Chondrocyte (in vitro differentiated cells): Measurements from ENCODE around the gene HCFC1. TPM values are rescaled to one million over a fixed set of nuclear protein-coding genes. Genes with fewer than 3 reads are reported as not detected.

ENCODE experiments used
- DNase-seq: peaks from one replicate; pipeline ENCODE4 v3.0.0; 2021; ENCODE audit warnings: mixed read lengths, low spot score
- H3K27ac Mint-ChIP-seq: one replicate; pipeline ENCODE4 v1.8.0; 2021; ENCODE audit warnings: mild to moderate bottlenecking, moderate library complexity, mixed read lengths; ENCODE audit not compliant: unreplicated experiment
- H3K27me3 Mint-ChIP-seq: 2 replicates; pipeline ENCODE4 v1.8.0; 2021; ENCODE audit warnings: low read depth, mixed read lengths
- H3K36me3 Mint-ChIP-seq: 2 replicates; pipeline ENCODE4 v1.8.0; 2021; ENCODE audit warnings: low read depth, mixed read lengths
- H3K4me1 Mint-ChIP-seq: 2 replicates; pipeline ENCODE4 v1.8.0; 2021; ENCODE audit warnings: low read depth, mild to moderate bottlenecking, mixed read lengths
- H3K4me3 Mint-ChIP-seq: one replicate; pipeline ENCODE4 v1.8.0; 2021; ENCODE audit warnings: mild to moderate bottlenecking, moderate library complexity, mixed read lengths; ENCODE audit not compliant: unreplicated experiment
- H3K9me3 Mint-ChIP-seq: 2 replicates; pipeline ENCODE4 v1.8.0; 2021; ENCODE audit warnings: low read depth, mixed read lengths
- total RNA-seq: library from RNA; stranded (reverse); gene quantifications from 3 replicates; pipeline ENCODE4 v1.2.1, GENCODE V29; 2021
- TF ChIP-seq, protein P1 (sequence below): fragments of 200-600 bp; sonication (generic); IDR thresholded peaks from 2 replicates; pipeline ENCODE4 v1.5.0; 2021; ENCODE audit warnings: antibody characterized with exemption, mild to moderate bottlenecking, moderate library complexity

The HCFC1 gene
- total RNA-seq, 1 donor from 2014 or later, result 67.2 TPM

GRCh38 chrX:153939573-153939972, 32.0 kb downstream of the HCFC1 start:
- TF ChIP-seq, protein P1, sequence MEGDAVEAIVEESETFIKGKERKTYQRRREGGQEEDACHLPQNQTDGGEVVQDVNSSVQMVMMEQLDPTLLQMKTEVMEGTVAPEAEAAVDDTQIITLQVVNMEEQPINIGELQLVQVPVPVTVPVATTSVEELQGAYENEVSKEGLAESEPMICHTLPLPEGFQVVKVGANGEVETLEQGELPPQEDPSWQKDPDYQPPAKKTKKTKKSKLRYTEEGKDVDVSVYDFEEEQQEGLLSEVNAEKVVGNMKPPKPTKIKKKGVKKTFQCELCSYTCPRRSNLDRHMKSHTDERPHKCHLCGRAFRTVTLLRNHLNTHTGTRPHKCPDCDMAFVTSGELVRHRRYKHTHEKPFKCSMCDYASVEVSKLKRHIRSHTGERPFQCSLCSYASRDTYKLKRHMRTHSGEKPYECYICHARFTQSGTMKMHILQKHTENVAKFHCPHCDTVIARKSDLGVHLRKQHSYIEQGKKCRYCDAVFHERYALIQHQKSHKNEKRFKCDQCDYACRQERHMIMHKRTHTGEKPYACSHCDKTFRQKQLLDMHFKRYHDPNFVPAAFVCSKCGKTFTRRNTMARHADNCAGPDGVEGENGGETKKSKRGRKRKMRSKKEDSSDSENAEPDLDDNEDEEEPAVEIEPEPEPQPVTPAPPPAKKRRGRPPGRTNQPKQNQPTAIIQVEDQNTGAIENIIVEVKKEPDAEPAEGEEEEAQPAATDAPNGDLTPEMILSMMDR, result no peak
- no peaks in the 10 kb centered on the region for H3K4me1 Mint-ChIP-seq
- H3K36me3 Mint-ChIP-seq, result no peaks in the 10 kb centered on the region
- no peak for DNase-seq
- no peaks in the 10 kb centered on the region for H3K27me3 Mint-ChIP-seq
- H3K27ac Mint-ChIP-seq, result no peak overlapping the region
- H3K4me3 Mint-ChIP-seq, result no peak overlapping the region
- H3K9me3 Mint-ChIP-seq, result no peaks in the 10 kb centered on the region

GRCh38 chrX:153938226-153938786, 33.3 kb downstream of the HCFC1 start:
- H3K9me3 Mint-ChIP-seq, result no peaks in the 10 kb centered on the region
- no peaks in the 10 kb centered on the region for H3K27me3 Mint-ChIP-seq
- H3K4me1 Mint-ChIP-seq, result peaks cover 7% of the 10 kb centered on the region
- no peaks in the 10 kb centered on the region for H3K36me3 Mint-ChIP-seq
- TF ChIP-seq, protein P1, result no peak
- no peak overlapping the region for H3K27ac Mint-ChIP-seq
- no peak overlapping the region for H3K4me3 Mint-ChIP-seq
- DNase-seq, result no peak

DNA sequence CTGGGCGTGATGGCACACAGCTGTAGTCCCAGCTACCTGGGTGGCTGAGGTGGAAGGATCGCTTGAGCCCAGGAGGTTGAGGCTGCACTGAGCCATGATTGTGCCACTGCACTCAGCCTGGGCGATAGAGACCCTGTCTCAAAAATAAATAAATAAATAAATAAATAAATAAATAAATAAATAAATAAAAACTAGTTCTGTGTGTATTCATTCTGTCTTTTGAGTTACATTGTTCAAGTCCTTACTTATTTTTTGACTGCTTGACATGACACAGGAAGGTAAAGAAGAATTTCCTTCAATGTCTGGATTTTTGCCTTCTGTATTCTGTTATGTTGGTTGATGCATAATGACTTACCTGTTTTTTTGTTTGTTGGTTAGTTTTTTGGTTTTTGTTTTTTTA, 34.6 kb downstream of the HCFC1 start:
- no peaks in the 10 kb centered on the region for H3K9me3 Mint-ChIP-seq
- no peaks in the 10 kb centered on the region for H3K36me3 Mint-ChIP-seq
- H3K4me1 Mint-ChIP-seq, result peaks cover 7% of the 10 kb centered on the region
- DNase-seq, result no peak
- no peak overlapping the region for H3K4me3 Mint-ChIP-seq
- no peaks in the 10 kb centered on the region for H3K27me3 Mint-ChIP-seq
- peak overlapping the region; percentile 32 for H3K27ac Mint-ChIP-seq
- TF ChIP-seq, protein P1, result no peak

GRCh38 chrX:153935326-153935851, 36.2 kb downstream of the HCFC1 start:
- H3K9me3 Mint-ChIP-seq, result no peaks in the 10 kb centered on the region
- no peaks in the 10 kb centered on the region for H3K27me3 Mint-ChIP-seq
- no peak for DNase-seq
- H3K4me1 Mint-ChIP-seq, result peaks cover 10% of the 10 kb centered on the region
- peaks cover 4% of the 10 kb centered on the region for H3K36me3 Mint-ChIP-seq
- no peak overlapping the region for H3K27ac Mint-ChIP-seq
- TF ChIP-seq, protein P1, result no peak
- peak overlapping the region; percentile 42 for H3K4me3 Mint-ChIP-seq

DNA sequence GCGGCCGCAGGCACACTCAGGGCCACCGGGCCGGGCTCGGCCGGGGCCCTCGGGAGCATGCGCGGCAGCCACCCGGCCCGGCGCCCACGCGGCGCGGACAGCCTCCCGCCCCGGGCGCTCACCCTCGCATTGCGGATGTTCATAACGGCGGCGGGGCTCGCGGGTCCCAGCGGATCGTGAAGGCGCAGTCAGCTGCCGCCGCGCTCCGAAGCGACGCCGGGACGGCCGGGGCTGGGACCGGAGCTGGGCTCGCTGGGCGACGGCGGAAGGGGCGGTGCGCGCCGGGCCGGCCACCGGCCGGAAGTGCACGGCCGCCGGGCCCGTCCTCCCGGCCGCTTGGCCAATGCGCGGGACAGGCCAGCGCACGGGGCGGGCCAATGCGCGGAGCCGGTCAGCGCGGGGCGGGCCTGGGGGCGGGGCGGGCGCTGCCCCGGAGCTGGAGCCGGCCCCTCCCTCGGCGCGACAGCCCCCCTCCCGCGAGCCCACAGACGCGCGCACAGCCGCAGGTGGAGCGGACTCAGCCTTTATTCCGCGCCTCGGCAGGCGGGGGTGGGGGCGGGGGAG, 36.8 kb downstream of the HCFC1 start, which contains the start of gene NAA10:
Gene NAA10, minus strand, starts transcription at position 276 of the 564 bp plus-strand sequence. Its CDS starts 133 bp downstream, at position 143.
- peak within 1 kb of the TSS; percentile 34 for H3K27ac Mint-ChIP-seq
- peaks cover 10% of the 10 kb centered on the region for H3K4me1 Mint-ChIP-seq
- TF ChIP-seq, protein P1, result no peak
- no peaks in the 10 kb centered on the region for H3K27me3 Mint-ChIP-seq
- peaks cover 4% of the 10 kb centered on the region for H3K36me3 Mint-ChIP-seq
- DNase-seq, result no peak
- no peaks in the 10 kb centered on the region for H3K9me3 Mint-ChIP-seq
- peak within 1 kb of the TSS; percentile 81 for H3K4me3 Mint-ChIP-seq
